ENCODE measurements around the gene ALKBH8.
"Not testable (repeated sequence)": the region's sequence is repeated elsewhere in the genome, so short reads cannot be mapped to it uniquely, and the experiment has no call there.

Gene ALKBH8

DNA sequence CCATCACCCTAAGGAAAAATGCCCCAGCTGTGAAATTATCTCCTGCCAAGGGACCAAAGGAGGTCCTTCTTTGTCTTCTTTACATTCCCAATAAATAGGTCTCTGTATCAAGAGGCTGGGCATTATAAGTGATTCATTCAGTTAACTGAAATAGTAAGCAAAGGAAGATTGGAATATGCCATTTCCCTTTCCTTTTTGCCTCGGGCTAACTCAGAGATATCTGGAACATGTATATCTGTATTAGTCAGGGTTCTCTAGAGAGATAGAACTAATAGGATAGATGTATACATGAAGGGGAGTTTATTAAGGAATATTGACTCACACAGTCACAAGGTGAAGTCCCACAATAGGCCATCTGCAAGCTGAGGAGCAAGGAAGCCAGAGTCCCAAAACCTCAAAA is 92.6 kb downstream of the ALKBH8 start:
- POLR2A ChIA-PET, result no interaction called here
- TF ChIP-seq, protein P1, sequence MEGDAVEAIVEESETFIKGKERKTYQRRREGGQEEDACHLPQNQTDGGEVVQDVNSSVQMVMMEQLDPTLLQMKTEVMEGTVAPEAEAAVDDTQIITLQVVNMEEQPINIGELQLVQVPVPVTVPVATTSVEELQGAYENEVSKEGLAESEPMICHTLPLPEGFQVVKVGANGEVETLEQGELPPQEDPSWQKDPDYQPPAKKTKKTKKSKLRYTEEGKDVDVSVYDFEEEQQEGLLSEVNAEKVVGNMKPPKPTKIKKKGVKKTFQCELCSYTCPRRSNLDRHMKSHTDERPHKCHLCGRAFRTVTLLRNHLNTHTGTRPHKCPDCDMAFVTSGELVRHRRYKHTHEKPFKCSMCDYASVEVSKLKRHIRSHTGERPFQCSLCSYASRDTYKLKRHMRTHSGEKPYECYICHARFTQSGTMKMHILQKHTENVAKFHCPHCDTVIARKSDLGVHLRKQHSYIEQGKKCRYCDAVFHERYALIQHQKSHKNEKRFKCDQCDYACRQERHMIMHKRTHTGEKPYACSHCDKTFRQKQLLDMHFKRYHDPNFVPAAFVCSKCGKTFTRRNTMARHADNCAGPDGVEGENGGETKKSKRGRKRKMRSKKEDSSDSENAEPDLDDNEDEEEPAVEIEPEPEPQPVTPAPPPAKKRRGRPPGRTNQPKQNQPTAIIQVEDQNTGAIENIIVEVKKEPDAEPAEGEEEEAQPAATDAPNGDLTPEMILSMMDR (IDR thresholded peaks at IDR 0.05; ENCODE audit: control extremely low read depth, extremely low read depth, low read depth, missing control alignments), result no peak
- CTCF ChIA-PET, result no interaction called here
- no peak for DNase-seq (ENCODE audit: extremely low spot score)

DNA sequence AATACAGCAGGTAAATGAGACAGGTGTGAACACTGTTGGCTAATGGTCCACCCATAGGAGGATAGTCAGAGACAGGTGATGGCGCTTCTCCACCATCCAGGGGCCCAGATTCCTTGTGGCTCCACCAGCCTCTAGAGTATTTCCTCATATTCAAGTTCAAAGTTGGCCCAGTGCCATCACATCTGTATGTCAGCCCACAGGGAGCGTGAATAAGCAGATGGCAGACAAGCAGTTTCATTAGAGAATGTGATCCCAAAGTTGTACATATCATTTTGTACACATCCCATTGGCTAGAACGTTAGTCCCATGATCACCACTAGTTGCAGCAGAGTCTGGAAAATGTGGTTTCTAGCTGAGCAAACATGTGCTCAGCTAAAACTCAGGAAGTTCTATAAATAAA is 96.9 kb downstream of the ALKBH8 start:
- DNase-seq (ENCODE audit: extremely low spot score), result no peak
- TF ChIP-seq, protein P1 (IDR thresholded peaks at IDR 0.05; ENCODE audit: control extremely low read depth, extremely low read depth, low read depth, missing control alignments), result no peak
- POLR2A ChIA-PET, result no interaction called here
- CTCF ChIA-PET, result no interaction called here

DNA sequence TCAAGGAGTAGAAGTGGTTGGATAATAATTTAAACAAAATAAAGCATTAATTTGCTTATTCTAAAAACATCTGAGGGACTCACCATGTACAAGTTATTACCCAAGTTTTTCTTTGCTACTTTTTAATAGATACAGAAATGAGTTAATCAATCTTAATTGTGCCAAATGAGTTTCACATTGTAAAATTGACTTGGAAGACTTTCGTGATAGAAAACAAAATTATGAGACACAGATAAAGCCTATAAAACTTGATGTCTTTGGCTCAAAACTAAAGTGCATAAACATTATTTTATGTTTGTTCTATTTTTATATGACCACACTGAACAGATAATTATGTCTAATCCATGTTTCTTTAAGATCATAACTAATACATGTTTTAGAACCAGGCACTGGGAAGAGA is 97.8 kb downstream of the ALKBH8 start:
- POLR2A ChIA-PET, result no interaction called here
- CTCF ChIA-PET, result no interaction called here
- TF ChIP-seq, protein P1 (IDR thresholded peaks at IDR 0.05; ENCODE audit: control extremely low read depth, extremely low read depth, low read depth, missing control alignments), result no peak
- no peak for DNase-seq (ENCODE audit: extremely low spot score)

DNA sequence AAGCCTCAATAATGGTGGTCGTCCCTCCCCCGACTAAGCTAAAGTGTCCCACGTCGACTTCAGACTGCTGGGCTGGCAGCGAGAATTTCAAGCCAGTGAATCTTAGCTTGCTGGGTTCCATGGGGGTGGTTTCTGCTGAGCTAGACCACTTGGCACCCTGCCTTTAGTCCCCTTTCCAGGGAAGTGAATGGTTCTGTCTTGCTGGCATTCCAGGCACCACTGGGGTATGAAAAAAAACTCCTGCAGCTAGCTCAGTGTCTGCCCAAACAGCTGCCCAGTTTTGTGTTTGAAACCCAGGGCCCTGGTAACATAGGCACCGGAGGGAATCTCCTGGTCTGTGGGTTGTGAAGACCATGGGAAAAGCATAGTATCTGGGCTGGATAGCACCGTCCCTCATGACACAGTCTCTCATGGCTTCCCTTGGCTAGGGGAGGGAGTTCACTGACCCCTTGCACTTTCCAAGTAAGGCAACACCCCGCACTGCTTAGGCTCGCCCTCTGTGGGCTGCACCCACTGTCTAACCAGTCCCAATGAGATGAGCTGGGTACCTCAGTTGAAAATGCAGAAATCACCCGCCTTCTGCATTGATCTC is 99.2 kb downstream of the ALKBH8 start:
- CTCF ChIA-PET, result interaction anchor here (0.9 kb wide), 1 partner anchor 11 kb away, joined by 3 read pairs; no protein-coding TSS in a partner anchor
- POLR2A ChIA-PET, result interaction anchor here (0.6 kb wide), 1 partner anchor 41 kb away, joined by 3 read pairs; no protein-coding TSS in a partner anchor
- DNase-seq (ENCODE audit: extremely low spot score), result not testable (repeated sequence)

DNA sequence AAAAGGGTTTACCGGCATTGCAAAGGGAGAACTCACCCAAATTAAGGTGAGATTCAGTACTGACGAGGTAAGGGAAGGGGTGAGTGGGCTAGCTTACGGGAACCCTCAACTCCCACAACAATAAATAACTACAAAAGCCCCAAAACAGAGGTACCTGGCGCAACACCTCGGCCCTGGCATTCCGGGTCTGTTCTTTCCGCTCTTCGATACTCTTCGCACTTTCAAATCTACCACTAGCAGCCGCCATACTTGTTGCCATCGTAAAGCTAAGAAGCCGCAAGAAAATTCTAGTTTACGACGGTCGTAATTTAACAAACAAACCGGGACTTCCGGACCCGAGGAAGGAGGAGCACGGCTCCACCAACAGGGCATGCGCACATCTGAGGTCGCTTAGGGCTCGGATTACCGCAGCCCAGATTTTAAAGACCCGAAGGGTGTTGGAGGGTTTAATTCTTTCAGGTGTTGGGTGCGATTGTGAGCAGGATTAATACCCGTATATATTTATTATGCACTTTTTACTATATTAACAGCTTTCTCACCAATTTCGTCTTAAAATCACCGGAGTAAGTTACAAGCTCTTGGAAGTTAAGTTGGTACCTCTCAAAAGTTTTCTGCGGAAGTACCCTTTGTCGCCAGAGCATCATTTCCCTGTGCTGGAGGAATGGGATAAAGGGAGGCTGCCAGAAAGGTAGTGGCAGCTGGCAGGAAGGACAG is 107.8 kb downstream of the ALKBH8 start, which contains the start of gene CWF19L2:
TSS of gene CWF19L2 (minus strand) at position 268 of the 714 bp plus-strand sequence. CDS start at position 259, 9 bp downstream.
- POLR2A ChIA-PET, result no interaction called here
- TF ChIP-seq, protein P1 (IDR thresholded peaks at IDR 0.05; ENCODE audit: control extremely low read depth, extremely low read depth, low read depth, missing control alignments), result no peak
- CTCF ChIA-PET, result interaction anchor here (0.9 to 1.5 kb wide), 6 partner anchors 11 to 106 kb away, joined by 3 to 9 read pairs (median 3); no protein-coding TSS in a partner anchor

DNA sequence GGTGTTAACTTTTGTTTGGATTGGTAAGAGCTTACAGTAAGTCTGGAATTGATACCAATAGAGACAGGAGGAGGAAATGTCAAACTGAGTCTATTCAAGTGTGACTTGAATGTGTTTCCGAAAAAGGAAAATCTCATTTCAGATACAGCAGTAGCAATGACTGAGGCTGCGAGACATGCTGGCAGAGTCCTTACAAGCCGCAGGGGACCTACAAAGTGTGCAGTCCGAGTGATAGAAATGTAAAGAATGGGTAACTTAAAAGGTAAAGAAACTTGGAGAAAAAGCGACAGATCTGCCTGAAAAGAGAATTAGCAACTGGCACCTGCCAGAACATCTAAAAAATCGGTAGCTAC is 108.4 kb downstream of the ALKBH8 start:
- POLR2A ChIA-PET, result no interaction called here

More for the DNA sequence above, 107.8 kb downstream of the ALKBH8 start, which contains the start of gene CWF19L2:
- peak; percentile 88 for DNase-seq (ENCODE audit: extremely low spot score)

More for the DNA sequence above, 108.4 kb downstream of the ALKBH8 start:
- peak; percentile 13 for DNase-seq (ENCODE audit: extremely low spot score)
- TF ChIP-seq, protein P1 (IDR thresholded peaks at IDR 0.05; ENCODE audit: control extremely low read depth, extremely low read depth, low read depth, missing control alignments), result no peak
- CTCF ChIA-PET, result interaction anchor here (0.9 to 1.5 kb wide), 6 partner anchors 10 to 106 kb away, joined by 3 to 9 read pairs (median 3); no protein-coding TSS in a partner anchor
